ENCODE data around the gene PFKL. TPM values are rescaled to one million over a fixed set of nuclear protein-coding genes. Genes with fewer than 3 reads are reported as not detected.

PFKL gene
- total RNA-seq, 1 donor from 2014 or later = 66.6 TPM

- Mint-ChIP-seq H3K9me3 (ENCODE audit: unreplicated experiment) (no peaks in the 10 kb centered on the region), H3K4me1 (ENCODE audit: unreplicated experiment) (no peaks in the 10 kb centered on the region), H3K27me3 (ENCODE audit: unreplicated experiment) (no peaks in the 10 kb centered on the region), H3K4me3 (ENCODE audit: unreplicated experiment) (no peak overlapping the region), H3K36me3 (ENCODE audit: low read depth, unreplicated experiment) (no peaks in the 10 kb centered on the region), H3K27ac (ENCODE audit: unreplicated experiment) (no peak overlapping the region)
- no peak for DNase-seq (ENCODE audit: low spot score)
- no peak for TF ChIP-seq CTCF (IDR thresholded peaks at IDR 0.05; ENCODE audit: unreplicated experiment)
Measured at GRCh38 chr21:44269090-44269489, 30.8 kb upstream of the PFKL start.

GRCh38 chr21:44271558-44272283 lies 28.1 kb upstream of the PFKL start:
- Mint-ChIP-seq H3K4me1 (ENCODE audit: unreplicated experiment) (no peaks in the 10 kb centered on the region), H3K4me3 (ENCODE audit: unreplicated experiment) (no peak overlapping the region), H3K27me3 (ENCODE audit: unreplicated experiment) (no peaks in the 10 kb centered on the region), H3K9me3 (ENCODE audit: unreplicated experiment) (no peaks in the 10 kb centered on the region), H3K36me3 (ENCODE audit: low read depth, unreplicated experiment) (no peaks in the 10 kb centered on the region), H3K27ac (ENCODE audit: unreplicated experiment) (no peak overlapping the region)
- no peak for DNase-seq (ENCODE audit: low spot score)
- no peak for TF ChIP-seq CTCF (IDR thresholded peaks at IDR 0.05; ENCODE audit: unreplicated experiment)

- Mint-ChIP-seq H3K36me3 (ENCODE audit: low read depth, unreplicated experiment) (no peaks in the 10 kb centered on the region), H3K4me3 (ENCODE audit: unreplicated experiment) (no peak overlapping the region), H3K9me3 (ENCODE audit: unreplicated experiment) (no peaks in the 10 kb centered on the region), H3K27me3 (ENCODE audit: unreplicated experiment) (no peaks in the 10 kb centered on the region), H3K27ac (ENCODE audit: unreplicated experiment) (no peak overlapping the region), H3K4me1 (ENCODE audit: unreplicated experiment) (no peaks in the 10 kb centered on the region)
- TF ChIP-seq CTCF (IDR thresholded peaks at IDR 0.05; ENCODE audit: unreplicated experiment) = no peak
- no peak for DNase-seq (ENCODE audit: low spot score)
Measured at GRCh38 chr21:44272284-44272858, 27.5 kb upstream of the PFKL start.

- H3K27ac Mint-ChIP-seq (ENCODE audit: unreplicated experiment) = no peak overlapping the region
- no peaks in the 10 kb centered on the region for H3K9me3 Mint-ChIP-seq (ENCODE audit: unreplicated experiment)
- no peak overlapping the region for H3K4me3 Mint-ChIP-seq (ENCODE audit: unreplicated experiment)
- no peak for TF ChIP-seq CTCF (IDR thresholded peaks at IDR 0.05; ENCODE audit: unreplicated experiment)
- no peak for DNase-seq (ENCODE audit: low spot score)
- no peaks in the 10 kb centered on the region for H3K4me1 Mint-ChIP-seq (ENCODE audit: unreplicated experiment)
- H3K27me3 Mint-ChIP-seq (ENCODE audit: unreplicated experiment) = no peaks in the 10 kb centered on the region
- no peaks in the 10 kb centered on the region for H3K36me3 Mint-ChIP-seq (ENCODE audit: low read depth, unreplicated experiment)
Measured at GRCh38 chr21:44273046-44273445, 26.8 kb upstream of the PFKL start.

- no peak for DNase-seq (ENCODE audit: low spot score)
- Mint-ChIP-seq H3K4me3 (ENCODE audit: unreplicated experiment) (no peak overlapping the region), H3K4me1 (ENCODE audit: unreplicated experiment) (no peaks in the 10 kb centered on the region), H3K36me3 (ENCODE audit: low read depth, unreplicated experiment) (no peaks in the 10 kb centered on the region), H3K27me3 (ENCODE audit: unreplicated experiment) (peaks cover 2% of the 10 kb centered on the region), H3K9me3 (ENCODE audit: unreplicated experiment) (no peaks in the 10 kb centered on the region), H3K27ac (ENCODE audit: unreplicated experiment) (no peak overlapping the region)
- TF ChIP-seq CTCF (IDR thresholded peaks at IDR 0.05; ENCODE audit: unreplicated experiment) = no peak
Measured at GRCh38 chr21:44275041-44275440, 24.8 kb upstream of the PFKL start.
